ENCODE data around the gene MYPOP.

- TF ChIP-seq CTCF (IDR thresholded peaks at IDR 0.05; ENCODE audit: low read length) (no peak), EZH2 (optimal IDR thresholded peaks at IDR 0.05; ENCODE audit: low read depth, low read length) (no peak), EZH2phosphoT487 (IDR thresholded peaks at IDR 0.05; ENCODE audit: low read length) (no peak)
Observed at GRCh38 chr19:45886427-45887199, 15.8 kb downstream of the MYPOP start.
